DND-41 (cell line): Measurements from ENCODE around the gene TNS3.

Source experiments
- EZH2 ChIP-seq: IDR thresholded peaks from 3 replicates; pipeline ENCODE4 v1.6.1; 2012; ENCODE audit warnings: borderline replicate concordance, low read depth, mild to moderate bottlenecking, moderate library complexity, low read length, inconsistent platforms; ENCODE audit not compliant: severe bottlenecking
- TF ChIP-seq, protein P1 (sequence below): IDR thresholded peaks from 2 replicates; pipeline ENCODE4 v1.5.1; 2012; ENCODE audit warnings: borderline replicate concordance, low read length, moderate library complexity, mild to moderate bottlenecking; ENCODE audit not compliant: poor library complexity, severe bottlenecking; ENCODE audit errors: extremely low read depth

DNA sequence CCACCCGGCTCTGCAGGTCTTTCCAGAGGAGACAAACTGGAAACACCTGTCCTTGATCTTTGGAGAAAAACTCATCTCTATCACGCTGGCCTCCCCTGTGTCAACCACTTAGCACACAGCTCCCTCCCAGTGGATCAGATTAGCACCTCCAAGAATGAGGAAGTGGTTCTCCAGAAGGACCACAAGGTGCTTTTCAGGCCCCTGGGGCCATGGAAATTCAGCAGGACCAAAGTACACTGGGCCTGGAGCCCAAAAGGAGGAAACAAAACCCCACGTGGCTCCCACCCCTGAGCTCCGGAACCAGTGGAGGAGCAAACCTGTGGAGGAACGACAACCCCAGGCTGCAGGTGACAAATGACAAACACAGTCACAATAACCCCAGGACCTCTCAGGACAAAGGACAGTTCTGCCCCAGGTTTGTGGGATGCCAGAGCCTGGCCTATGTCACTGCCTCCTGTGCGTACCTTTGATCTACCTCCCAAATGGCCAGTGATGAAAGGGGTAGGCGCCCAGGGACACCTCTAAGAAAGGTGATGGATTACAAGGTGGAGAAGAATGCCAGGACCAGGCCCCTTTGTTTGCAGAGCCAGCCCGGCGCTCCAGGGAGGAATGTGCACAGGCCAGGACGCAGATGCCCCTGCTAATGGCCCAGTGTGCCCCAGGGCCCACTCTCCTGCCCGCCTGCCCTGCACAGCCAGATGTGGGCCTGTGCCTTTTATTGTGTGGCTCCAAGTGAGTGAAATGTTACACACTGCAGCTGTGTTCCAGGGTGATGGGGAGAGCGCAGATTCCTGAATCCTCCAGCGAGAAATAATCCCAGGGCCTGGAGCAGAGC lies 5.7 kb downstream of the TNS3 start:
- no peak for TF ChIP-seq EZH2
- TF ChIP-seq, protein P1, sequence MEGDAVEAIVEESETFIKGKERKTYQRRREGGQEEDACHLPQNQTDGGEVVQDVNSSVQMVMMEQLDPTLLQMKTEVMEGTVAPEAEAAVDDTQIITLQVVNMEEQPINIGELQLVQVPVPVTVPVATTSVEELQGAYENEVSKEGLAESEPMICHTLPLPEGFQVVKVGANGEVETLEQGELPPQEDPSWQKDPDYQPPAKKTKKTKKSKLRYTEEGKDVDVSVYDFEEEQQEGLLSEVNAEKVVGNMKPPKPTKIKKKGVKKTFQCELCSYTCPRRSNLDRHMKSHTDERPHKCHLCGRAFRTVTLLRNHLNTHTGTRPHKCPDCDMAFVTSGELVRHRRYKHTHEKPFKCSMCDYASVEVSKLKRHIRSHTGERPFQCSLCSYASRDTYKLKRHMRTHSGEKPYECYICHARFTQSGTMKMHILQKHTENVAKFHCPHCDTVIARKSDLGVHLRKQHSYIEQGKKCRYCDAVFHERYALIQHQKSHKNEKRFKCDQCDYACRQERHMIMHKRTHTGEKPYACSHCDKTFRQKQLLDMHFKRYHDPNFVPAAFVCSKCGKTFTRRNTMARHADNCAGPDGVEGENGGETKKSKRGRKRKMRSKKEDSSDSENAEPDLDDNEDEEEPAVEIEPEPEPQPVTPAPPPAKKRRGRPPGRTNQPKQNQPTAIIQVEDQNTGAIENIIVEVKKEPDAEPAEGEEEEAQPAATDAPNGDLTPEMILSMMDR = no peak
